Smooth muscle cell (in vitro differentiated cells): Measurements from ENCODE around the gene BMPR1A. TPM values are rescaled to one million over a fixed set of nuclear protein-coding genes. Genes with fewer than 3 reads are reported as not detected.

Source experiments
- DNase-seq: peaks from one replicate; lab custom pipeline; 2025; ENCODE audit not compliant: unreplicated experiment; lab: John Stamatoyannopoulos, UW
- H2AFZ ChIP-seq: fragments of 200-600 bp; sonication (generic); 2 replicates; pipeline ENCODE4 v1.6.0; 2016; ENCODE audit warnings: antibody characterized with exemption, low read depth, mild to moderate bottlenecking
- H3F3A ChIP-seq: fragments of 200-600 bp; sonication (generic); 2 replicates; pipeline ENCODE4 v1.6.0; 2017; ENCODE audit warnings: antibody characterized with exemption, low read depth
- H3K27ac ChIP-seq: fragments of 200-600 bp; sonication (generic); 2 replicates; pipeline ENCODE4 v1.5.1; 2016; ENCODE audit warnings: low read depth, mild to moderate bottlenecking
- H3K27me3 ChIP-seq: fragments of 200-600 bp; sonication (generic); 2 replicates; pipeline ENCODE4 v1.6.1; 2016; ENCODE audit warnings: low read depth, mild to moderate bottlenecking
- H3K36me3 ChIP-seq: fragments of 200-600 bp; sonication (generic); 2 replicates; pipeline ENCODE4 v1.5.1; 2016; ENCODE audit warnings: low read depth
- H3K4me1 ChIP-seq: fragments of 200-600 bp; sonication (generic); 2 replicates; pipeline ENCODE4 v1.5.1; 2016; ENCODE audit warnings: low read depth
- H3K4me2 ChIP-seq: fragments of 200-600 bp; sonication (generic); 2 replicates; pipeline ENCODE4 v1.6.0; 2016; ENCODE audit warnings: mild to moderate bottlenecking
- H3K4me3 ChIP-seq: fragments of 200-600 bp; sonication (generic); 2 replicates; pipeline ENCODE4 v1.5.1; 2016; ENCODE audit warnings: mild to moderate bottlenecking
- H3K79me2 ChIP-seq: fragments of 200-600 bp; sonication (generic); 2 replicates; pipeline ENCODE4 v1.6.0; 2016; ENCODE audit warnings: low read depth, mild to moderate bottlenecking
- H3K9ac ChIP-seq: fragments of 200-600 bp; sonication (generic); 2 replicates; pipeline ENCODE4 v1.6.0; 2016; ENCODE audit warnings: low read depth
- H3K9me3 ChIP-seq: fragments of 200-600 bp; sonication (generic); replicated peaks from 2 replicates; pipeline ENCODE4 v1.5.1; 2016; ENCODE audit warnings: low read depth
- H4K20me1 ChIP-seq: fragments of 200-600 bp; sonication (generic); 2 replicates; pipeline ENCODE4 v1.6.0; 2016; ENCODE audit warnings: low read depth
- CTCF ChIP-seq: fragments of 200-600 bp; sonication (generic); IDR thresholded peaks from 2 replicates; pipeline ENCODE4 v1.5.1; 2017; ENCODE audit warnings: borderline replicate concordance, mild to moderate bottlenecking, antibody characterized with exemption; ENCODE audit not compliant: insufficient read depth, poor library complexity, severe bottlenecking
- WGBS: methylation state at CpG from one replicate; pipeline ENCODE4 v1.1.7; 2016; ENCODE audit warnings: low lambda C conversion rate; 5-methylcytosine and 5-hydroxymethylcytosine counted together
- polyA plus RNA-seq: library from polyadenylated mRNA; unstranded; fragments of >200 nt; fragmentation: Nextera tagmentation; extraction: Ambion mirVana; gene quantifications from 2 replicates; pipeline ENCODE4 v1.2.1, GENCODE V29; 2016
- total RNA-seq: library from RNA; depleted of rRNA; stranded (reverse); fragments of >200 nt; gene quantifications from 2 replicates; pipeline ENCODE4 v1.2.3, GENCODE V29; 2014

BMPR1A gene
- total and polyA plus RNA-seq, 2 experiments from 2014 or later = 15.5 to 80.9 TPM

GRCh38 chr10:86775056-86775869 lies 18.8 kb downstream of the BMPR1A start:
- H4K20me1 ChIP-seq = peaks cover 99% of the 10 kb centered on the region
- H3K27ac ChIP-seq = peak overlapping the region; percentile 76
- H2AFZ ChIP-seq = no peak overlapping the region
- DNase-seq = no peak
- WGBS = 45% methylated on average over 6 of the region's 6 CpGs
- peak overlapping the region; percentile 69 for H3K4me2 ChIP-seq
- TF ChIP-seq CTCF = no peak
- no peak overlapping the region for H3K4me3 ChIP-seq
- H3K79me2 ChIP-seq = peaks cover 89% of the 10 kb centered on the region
- peaks cover 12% of the 10 kb centered on the region for H3F3A ChIP-seq
- H3K4me1 ChIP-seq = peaks cover 30% of the 10 kb centered on the region
- peak overlapping the region; percentile 14 for H3K9ac ChIP-seq
- H3K27me3 ChIP-seq = no peaks in the 10 kb centered on the region
- no peaks in the 10 kb centered on the region for H3K9me3 ChIP-seq
- no peaks in the 10 kb centered on the region for H3K36me3 ChIP-seq

GRCh38 chr10:86775870-86776180 lies 19.4 kb downstream of the BMPR1A start:
- H4K20me1 ChIP-seq = peaks cover 94% of the 10 kb centered on the region

GRCh38 chr10:86779220-86780017 lies 23.0 kb downstream of the BMPR1A start:
- Histone ChIP-seq H3K4me3 (no peak overlapping the region), H2AFZ (no peak overlapping the region), H3K79me2 (peaks cover 90% of the 10 kb centered on the region), H4K20me1 (peaks cover 93% of the 10 kb centered on the region), H3F3A (peaks cover 9% of the 10 kb centered on the region), H3K27me3 (no peaks in the 10 kb centered on the region), H3K36me3 (no peaks in the 10 kb centered on the region), H3K4me2 (no peak overlapping the region), H3K9ac (no peak overlapping the region), H3K4me1 (peaks cover 18% of the 10 kb centered on the region), H3K9me3 (no peaks in the 10 kb centered on the region), H3K27ac (no peak overlapping the region)
- WGBS = 73% methylated on average over 5 of the region's 5 CpGs
- TF ChIP-seq CTCF = no peak
- no peak for DNase-seq

More at GRCh38 chr10:86775870-86776180, 19.4 kb downstream of the BMPR1A start:
- Histone ChIP-seq H3K9ac (peak overlapping the region; percentile 5), H3K36me3 (no peaks in the 10 kb centered on the region), H2AFZ (no peak overlapping the region), H3K27me3 (no peaks in the 10 kb centered on the region), H3K4me3 (no peak overlapping the region), H3F3A (peaks cover 12% of the 10 kb centered on the region), H3K27ac (peak overlapping the region; percentile 76), H3K4me2 (peak overlapping the region; percentile 69), H3K79me2 (peaks cover 89% of the 10 kb centered on the region), H3K4me1 (peaks cover 27% of the 10 kb centered on the region), H3K9me3 (no peaks in the 10 kb centered on the region)
- no peak for TF ChIP-seq CTCF
- 63% methylated on average over 3 of the region's 3 CpGs for WGBS
- DNase-seq = no peak
